ENCODE results near the gene TMCC2. TPM values are rescaled to one million over a fixed set of nuclear protein-coding genes. Genes with fewer than 3 reads are reported as not detected.
A peak's percentile ranks its signal among the peaks of the same experiment; 100 is the strongest.

Gene TMCC2
- total and polyA plus RNA-seq, 2 of the 8 experiments (the other 6 are each of a cell fraction or from before 2014, with no cell fraction given): 6.7 to 6.8 TPM

GRCh38 chr1:205211169-205211838 lies 16.4 kb upstream of the TMCC2 start, which contains the start of gene DSTYK (continued):
- TF ChIP-seq SAP30 (IDR thresholded peaks at IDR 0.05; ENCODE audit: insufficient read depth, insufficient replicate concordance, low read length) (no peak), RXRA (IDR thresholded peaks at IDR 0.05; ENCODE audit: insufficient read depth, low read depth, low read length) (no peak), TAF7 (optimal IDR thresholded peaks at IDR 0.05; ENCODE audit: borderline replicate concordance, low read depth, low read length) (peak; percentile 79), SP2 (IDR thresholded peaks at IDR 0.05; ENCODE audit: low read length) (no peak), BACH1 (IDR thresholded peaks at IDR 0.05; ENCODE audit: low read length) (peak; percentile 81), TCF12 (IDR thresholded peaks at IDR 0.05; ENCODE audit: low read depth, low read length) (peak; percentile 87; the same call in 1 of the 2 replicates), KDM4A (IDR thresholded peaks at IDR 0.05; ENCODE audit: low read depth, low read length, severe bottlenecking) (peak; percentile 81), CHD1 (IDR thresholded peaks at IDR 0.05; ENCODE audit: low read depth, low read length) (no peak), NRF1 (IDR thresholded peaks at IDR 0.05; ENCODE audit: low read depth, low read length) (no peak), ZNF274 (IDR thresholded peaks at IDR 0.05; ENCODE audit: borderline replicate concordance, extremely low read depth, low read length) (no peak), RNF2 (IDR thresholded peaks at IDR 0.05; ENCODE audit: borderline replicate concordance, low read depth, low read length, missing control alignments, poor library complexity, severe bottlenecking) (no peak), CBX8 (IDR thresholded peaks at IDR 0.05; ENCODE audit: borderline replicate concordance, low read depth, low read length) (no peak), CEBPB (IDR thresholded peaks at IDR 0.05; ENCODE audit: low read depth, low read length) (no peak), CBX5 (IDR thresholded peaks at IDR 0.05; ENCODE audit: low read depth, low read length) (no peak), GTF2F1 (IDR thresholded peaks at IDR 0.05; ENCODE audit: borderline replicate concordance, low read depth, low read length) (no peak), CHD2 (IDR thresholded peaks at IDR 0.05; ENCODE audit: low read length) (peak; percentile 92), HDAC2 (IDR thresholded peaks at IDR 0.05; ENCODE audit: borderline replicate concordance in 1 of 2, low read depth in 2 of 2, low read length in 2 of 2) (0 out of 4 replicates have a peak, but pooled peaks of 1 of the 2 experiments have one; percentile 62), KDM1A (IDR thresholded peaks at IDR 0.05; ENCODE audit: borderline replicate concordance, low read length) (peak; percentile 48; the same call in 1 of the 2 replicates), BRCA1 (IDR thresholded peaks at IDR 0.05; ENCODE audit: low read depth, low read length) (no peak), SUZ12 (IDR thresholded peaks at IDR 0.05; ENCODE audit: low read length) (no peak), FOSL1 (IDR thresholded peaks at IDR 0.05; ENCODE audit: insufficient read depth, low read depth, low read length) (no peak), RBBP5 (IDR thresholded peaks at IDR 0.05; ENCODE audit: borderline replicate concordance, low read depth, low read length) (peak; percentile 79; the same call in 1 of the 2 replicates), SIRT6 (IDR thresholded peaks at IDR 0.05; ENCODE audit: low read length) (no peak), JUND (IDR thresholded peaks at IDR 0.05; ENCODE audit: low read length) (no peak), CTBP2 (IDR thresholded peaks at IDR 0.05; ENCODE audit: borderline replicate concordance, insufficient read depth, insufficient read length, low read length) (peak; percentile 28)

Measured in H1 (cell line).